C4-2B (cell line): Measurements from ENCODE around the gene OR2A2.

Experiments used
- ZFX ChIP-seq: fragments of 450-650 bp; IDR thresholded peaks from 2 replicates; pipeline ENCODE4 v1.6.1; 2017
- TF ChIP-seq, protein P1 (sequence below): fragments of 450-650 bp; conservative IDR thresholded peaks from 2 replicates; pipeline ENCODE4 v1.5.1; 2017; ENCODE audit warnings: mild to moderate bottlenecking

DNA sequence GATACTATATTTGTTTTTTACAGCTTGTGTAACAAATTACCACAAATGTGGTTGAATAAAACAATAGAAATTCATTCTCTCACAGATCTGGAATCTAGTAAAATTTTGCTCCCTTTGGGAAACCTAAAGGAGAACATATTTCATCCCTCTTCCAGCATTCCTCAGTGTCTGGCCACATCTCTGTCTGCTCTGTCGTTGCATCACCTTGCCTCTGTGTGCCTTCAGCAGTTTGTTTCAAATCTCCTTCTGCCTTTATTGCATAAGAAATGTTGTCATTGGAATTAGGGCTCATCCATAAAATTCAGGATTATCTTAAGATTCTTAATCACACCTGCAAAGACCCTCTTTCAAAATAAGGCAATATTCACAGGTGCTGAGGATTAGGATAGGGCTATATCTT is 28.1 kb downstream of the OR2A2 start:
- TF ChIP-seq, protein P1, sequence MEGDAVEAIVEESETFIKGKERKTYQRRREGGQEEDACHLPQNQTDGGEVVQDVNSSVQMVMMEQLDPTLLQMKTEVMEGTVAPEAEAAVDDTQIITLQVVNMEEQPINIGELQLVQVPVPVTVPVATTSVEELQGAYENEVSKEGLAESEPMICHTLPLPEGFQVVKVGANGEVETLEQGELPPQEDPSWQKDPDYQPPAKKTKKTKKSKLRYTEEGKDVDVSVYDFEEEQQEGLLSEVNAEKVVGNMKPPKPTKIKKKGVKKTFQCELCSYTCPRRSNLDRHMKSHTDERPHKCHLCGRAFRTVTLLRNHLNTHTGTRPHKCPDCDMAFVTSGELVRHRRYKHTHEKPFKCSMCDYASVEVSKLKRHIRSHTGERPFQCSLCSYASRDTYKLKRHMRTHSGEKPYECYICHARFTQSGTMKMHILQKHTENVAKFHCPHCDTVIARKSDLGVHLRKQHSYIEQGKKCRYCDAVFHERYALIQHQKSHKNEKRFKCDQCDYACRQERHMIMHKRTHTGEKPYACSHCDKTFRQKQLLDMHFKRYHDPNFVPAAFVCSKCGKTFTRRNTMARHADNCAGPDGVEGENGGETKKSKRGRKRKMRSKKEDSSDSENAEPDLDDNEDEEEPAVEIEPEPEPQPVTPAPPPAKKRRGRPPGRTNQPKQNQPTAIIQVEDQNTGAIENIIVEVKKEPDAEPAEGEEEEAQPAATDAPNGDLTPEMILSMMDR = no peak
- no peak for TF ChIP-seq ZFX
